Measurements from ENCODE around the gene TRAK2. TPM values are rescaled to one million over a fixed set of nuclear protein-coding genes. Genes with fewer than 3 reads are reported as not detected.
A peak's percentile ranks its signal among the peaks of the same experiment; 100 is the strongest.

Gene TRAK2
- total RNA-seq, 4 donors from 2014 or later: 12.4 to 21.8 (median 18.1) TPM

DNA sequence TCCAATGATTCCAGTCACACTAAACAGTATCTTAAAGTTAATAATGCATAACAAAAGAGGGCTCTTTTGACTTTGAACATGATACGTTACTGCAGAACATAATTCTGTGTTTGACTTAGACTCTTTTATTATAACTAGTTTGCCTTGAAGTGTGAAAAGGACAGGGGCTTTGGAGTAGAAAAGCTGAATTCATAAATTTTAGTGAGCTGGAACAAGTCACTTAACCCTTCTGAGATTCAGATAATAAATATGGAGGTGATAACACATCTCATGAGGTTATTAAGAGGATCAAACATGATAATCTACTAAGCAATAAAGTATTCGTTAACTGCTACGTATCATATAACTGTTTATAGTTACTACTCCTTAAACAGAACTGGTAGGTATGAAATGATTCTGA, 49.4 kb downstream of the TRAK2 start:
- TF ChIP-seq POLR2A (IDR thresholded peaks at IDR 0.05): no peak
- TF ChIP-seq, protein P1, sequence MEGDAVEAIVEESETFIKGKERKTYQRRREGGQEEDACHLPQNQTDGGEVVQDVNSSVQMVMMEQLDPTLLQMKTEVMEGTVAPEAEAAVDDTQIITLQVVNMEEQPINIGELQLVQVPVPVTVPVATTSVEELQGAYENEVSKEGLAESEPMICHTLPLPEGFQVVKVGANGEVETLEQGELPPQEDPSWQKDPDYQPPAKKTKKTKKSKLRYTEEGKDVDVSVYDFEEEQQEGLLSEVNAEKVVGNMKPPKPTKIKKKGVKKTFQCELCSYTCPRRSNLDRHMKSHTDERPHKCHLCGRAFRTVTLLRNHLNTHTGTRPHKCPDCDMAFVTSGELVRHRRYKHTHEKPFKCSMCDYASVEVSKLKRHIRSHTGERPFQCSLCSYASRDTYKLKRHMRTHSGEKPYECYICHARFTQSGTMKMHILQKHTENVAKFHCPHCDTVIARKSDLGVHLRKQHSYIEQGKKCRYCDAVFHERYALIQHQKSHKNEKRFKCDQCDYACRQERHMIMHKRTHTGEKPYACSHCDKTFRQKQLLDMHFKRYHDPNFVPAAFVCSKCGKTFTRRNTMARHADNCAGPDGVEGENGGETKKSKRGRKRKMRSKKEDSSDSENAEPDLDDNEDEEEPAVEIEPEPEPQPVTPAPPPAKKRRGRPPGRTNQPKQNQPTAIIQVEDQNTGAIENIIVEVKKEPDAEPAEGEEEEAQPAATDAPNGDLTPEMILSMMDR (IDR thresholded peaks at IDR 0.05): no peak
- H3K4me3 ChIP-seq (ENCODE audit: low read depth, poor library complexity, severe bottlenecking): no peak overlapping the region
- no peak for DNase-seq (ENCODE audit: low spot score in 2 of 2)
- intact Hi-C loops (cut with DNase I; ENCODE audit: low total_unique reads): no loop called here
- WGBS, 2 donors: 94 to 95% methylated on average over 3 of the region's 3 CpGs

DNA sequence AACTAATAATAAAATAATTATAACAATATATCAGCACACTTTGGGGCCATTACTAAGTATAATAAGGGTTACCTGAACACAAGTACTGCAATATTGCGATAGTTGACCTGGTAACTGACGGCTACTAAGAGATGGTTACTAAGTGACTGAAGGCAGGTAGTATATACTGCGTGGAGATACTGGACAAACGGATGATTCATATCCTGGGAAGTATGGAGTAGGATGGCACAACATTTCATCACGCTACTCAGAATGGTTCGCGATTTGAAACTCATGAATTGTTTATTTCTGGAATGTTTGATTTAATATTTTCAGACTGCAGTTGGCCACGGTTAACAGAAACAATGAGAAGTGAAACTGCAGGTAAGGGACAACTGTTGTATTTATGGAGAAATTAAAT, 54.7 kb downstream of the TRAK2 start:
- H3K4me3 ChIP-seq (ENCODE audit: low read depth, poor library complexity, severe bottlenecking): no peak overlapping the region
- no peak for DNase-seq (ENCODE audit: low spot score in 2 of 2)
- WGBS, 2 donors: 96 to 97% methylated on average over 8 of the region's 8 CpGs
- TF ChIP-seq, protein P1 (IDR thresholded peaks at IDR 0.05): no peak
- no peak for TF ChIP-seq POLR2A (IDR thresholded peaks at IDR 0.05)
- intact Hi-C loops (cut with DNase I; ENCODE audit: low total_unique reads): no loop called here

DNA sequence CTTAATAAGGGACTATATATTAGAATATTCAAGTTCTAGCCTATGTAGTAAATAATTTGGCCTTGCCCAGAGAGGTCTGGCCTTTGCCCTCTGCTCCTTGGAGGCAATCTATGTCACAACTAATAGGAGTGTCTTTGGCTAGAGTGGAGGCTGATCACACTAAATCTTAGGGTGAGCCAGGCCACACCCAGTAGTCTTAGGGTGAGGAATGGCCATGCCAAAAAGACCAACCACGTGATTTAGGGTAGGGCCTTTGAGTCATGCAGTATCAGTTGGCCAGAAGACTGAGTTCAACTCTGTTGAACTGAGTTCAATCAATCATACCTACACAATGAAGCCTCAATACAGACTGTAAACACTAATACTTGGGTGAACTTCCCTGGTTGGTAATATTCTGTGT, 68.1 kb downstream of the TRAK2 start:
- no peak for TF ChIP-seq POLR2A (IDR thresholded peaks at IDR 0.05)
- TF ChIP-seq, protein P1 (IDR thresholded peaks at IDR 0.05): no peak
- DNase-seq (ENCODE audit: low spot score in 2 of 2): peak in 1 of 2 donors; percentile 31
- WGBS, 2 donors: 25 to 50% methylated on average over 1 of the region's 1 CpG
- no peak overlapping the region for H3K4me3 ChIP-seq (ENCODE audit: low read depth, poor library complexity, severe bottlenecking)
- intact Hi-C loops (cut with DNase I; ENCODE audit: low total_unique reads): no loop called here

DNA sequence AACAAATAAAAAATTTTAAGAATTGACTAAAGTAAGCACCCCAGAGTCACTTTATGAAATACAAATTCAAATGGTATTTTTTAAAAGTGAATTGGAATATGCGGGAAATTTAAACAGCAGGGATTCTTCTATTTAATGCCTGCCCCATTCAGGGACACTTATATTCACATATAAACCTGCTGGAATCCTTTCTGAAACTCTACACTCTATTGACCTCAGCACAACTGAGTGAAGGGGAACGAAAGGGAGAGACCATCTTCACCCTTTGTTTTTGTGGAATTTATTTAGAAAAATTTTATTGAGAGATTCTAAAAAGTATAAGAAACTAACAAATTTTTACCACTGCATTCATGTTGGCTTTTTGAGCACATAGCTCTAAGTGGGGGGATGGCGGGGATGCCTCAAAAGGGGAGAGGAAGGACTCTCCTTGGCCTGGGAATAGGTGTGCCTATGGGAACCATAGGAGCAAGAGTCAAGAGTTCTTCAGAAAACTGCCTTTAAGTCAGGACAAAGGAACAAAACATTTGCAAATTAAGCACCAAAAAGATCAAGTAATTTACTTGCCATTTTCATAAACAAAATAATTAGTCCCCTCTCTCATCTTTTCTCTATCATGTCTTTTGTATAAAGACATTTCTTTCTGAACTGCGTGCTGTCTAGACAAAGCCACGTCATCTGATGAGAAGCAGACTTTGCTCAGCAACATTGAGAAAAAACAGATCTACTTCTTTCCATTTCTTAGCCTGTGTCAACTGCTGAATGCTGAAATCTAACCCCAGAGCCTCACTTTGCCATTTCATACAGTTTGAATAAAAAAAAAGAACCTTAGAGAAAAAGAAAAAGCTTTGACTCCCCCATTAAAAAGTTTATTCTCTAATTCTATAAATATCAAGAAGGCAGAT, 72.5 kb downstream of the TRAK2 start:
- TF ChIP-seq, protein P1 (IDR thresholded peaks at IDR 0.05): no peak
- no peak for TF ChIP-seq POLR2A (IDR thresholded peaks at IDR 0.05)
- 86 to 90% methylated on average over 5 of the region's 5 CpGs for WGBS, 2 donors
- intact Hi-C loops (cut with DNase I; ENCODE audit: low total_unique reads): no loop called here
- DNase-seq (ENCODE audit: low spot score in 2 of 2): no peak
- no peak overlapping the region for H3K4me3 ChIP-seq (ENCODE audit: low read depth, poor library complexity, severe bottlenecking)

DNA sequence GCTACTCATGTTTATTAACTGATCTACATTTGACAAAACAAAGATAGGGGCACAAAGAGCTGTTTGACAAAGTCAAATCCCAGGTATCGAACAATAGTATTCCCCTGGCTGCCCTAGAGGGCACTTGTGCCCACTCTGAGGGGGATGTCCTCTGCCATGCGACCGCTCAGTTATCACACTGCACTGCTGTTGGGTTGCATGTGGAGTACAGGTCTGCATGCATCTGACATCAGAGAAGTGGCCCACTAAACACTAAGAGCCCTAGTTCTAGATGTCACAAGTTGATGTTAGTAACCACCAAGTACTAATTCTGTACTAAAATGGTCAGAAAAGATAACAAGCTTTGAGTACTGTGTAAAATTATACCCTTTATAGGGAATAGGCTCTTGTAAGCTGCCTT, 74.0 kb downstream of the TRAK2 start:
- 95% methylated on average over 3 of the region's 3 CpGs for WGBS, 2 donors
- TF ChIP-seq, protein P1 (IDR thresholded peaks at IDR 0.05): no peak
- TF ChIP-seq POLR2A (IDR thresholded peaks at IDR 0.05): no peak
- no peak overlapping the region for H3K4me3 ChIP-seq (ENCODE audit: low read depth, poor library complexity, severe bottlenecking)
- intact Hi-C loops (cut with DNase I; ENCODE audit: low total_unique reads): no loop called here
- no peak for DNase-seq (ENCODE audit: low spot score in 2 of 2)
